Stimulated activated CD8-positive, alpha-beta memory T cell treated with anti-CD3 and anti-CD28 coated beads, Interleukin-7, amount 100 ng/mL, for 24 hours (primary cell): ENCODE data around the gene PER3.
"Not testable (repeated sequence)": the region's sequence is repeated elsewhere in the genome, so short reads cannot be mapped to it uniquely, and the experiment has no call there.

Experiments used
- DNase-seq: peaks from one replicate; pipeline ENCODE4 v3.0.0-alpha.2; 2020; ENCODE audit warnings: low read depth

PER3 gene

GRCh38 chr1:7780976-7781375, 3.1 kb upstream of the PER3 start:
- DNase-seq, result no peak

- no peak for DNase-seq
Measured at GRCh38 chr1:7781501-7781900, 2.6 kb upstream of the PER3 start.

- DNase-seq, result no peak
Measured at GRCh38 chr1:7781923-7782495, 2.1 kb upstream of the PER3 start.

DNA sequence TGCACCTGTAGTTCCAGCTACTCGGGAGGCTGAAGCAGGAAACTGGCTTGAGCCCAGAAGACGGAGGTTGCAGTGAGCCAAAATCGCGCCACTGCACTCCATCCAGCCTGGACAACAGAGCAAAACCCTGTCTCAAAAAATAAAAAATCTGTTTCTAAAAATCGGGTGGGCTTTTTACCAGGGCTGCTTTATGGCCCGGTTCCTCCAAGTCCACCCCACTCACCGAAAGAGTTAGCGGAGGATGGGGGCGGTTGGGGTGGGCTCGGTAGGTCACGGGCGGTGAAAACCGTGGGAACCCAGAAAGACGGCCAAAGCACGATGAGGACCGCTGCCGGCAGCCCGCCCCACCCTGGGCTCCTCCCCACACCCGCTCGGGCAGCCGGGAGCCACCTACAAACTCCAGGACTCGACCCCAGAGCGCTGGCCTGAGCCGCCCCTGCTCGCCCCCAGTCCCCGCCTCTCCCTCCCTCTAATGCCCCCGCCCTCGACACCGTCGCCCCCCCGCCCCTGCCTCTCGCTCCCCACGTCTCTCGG, 846 bp upstream of the PER3 start:
- DNase-seq, result no peak

DNA sequence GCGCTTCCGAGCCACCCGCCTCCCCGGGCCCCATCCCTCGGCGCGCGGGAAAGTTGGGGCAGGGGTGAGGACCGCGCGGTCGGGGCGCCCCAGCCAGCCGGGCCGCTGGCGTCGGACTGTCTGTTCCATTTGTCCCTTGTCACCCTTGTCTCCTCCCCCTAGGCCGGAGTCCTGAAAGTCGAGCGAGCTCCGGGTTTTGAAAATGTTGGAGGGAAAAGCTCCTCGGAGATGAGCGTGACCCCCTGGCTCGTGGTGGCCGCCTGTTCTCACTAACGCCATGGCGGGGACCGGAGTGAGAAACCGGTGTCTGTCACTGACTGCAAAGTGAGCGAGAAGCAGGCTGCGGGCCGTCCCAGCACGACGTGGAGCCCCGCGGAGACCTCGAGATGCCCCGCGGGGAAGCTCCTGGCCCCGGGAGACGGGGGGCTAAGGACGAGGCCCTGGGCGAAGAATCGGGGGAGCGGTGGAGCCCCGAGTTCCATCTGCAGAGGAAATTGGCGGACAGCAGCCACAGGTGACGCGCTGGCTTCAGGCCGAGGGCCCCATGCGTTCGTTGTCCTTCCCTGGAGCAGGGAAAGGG, 491 bp downstream of the PER3 start:
- no peak for DNase-seq

DNA sequence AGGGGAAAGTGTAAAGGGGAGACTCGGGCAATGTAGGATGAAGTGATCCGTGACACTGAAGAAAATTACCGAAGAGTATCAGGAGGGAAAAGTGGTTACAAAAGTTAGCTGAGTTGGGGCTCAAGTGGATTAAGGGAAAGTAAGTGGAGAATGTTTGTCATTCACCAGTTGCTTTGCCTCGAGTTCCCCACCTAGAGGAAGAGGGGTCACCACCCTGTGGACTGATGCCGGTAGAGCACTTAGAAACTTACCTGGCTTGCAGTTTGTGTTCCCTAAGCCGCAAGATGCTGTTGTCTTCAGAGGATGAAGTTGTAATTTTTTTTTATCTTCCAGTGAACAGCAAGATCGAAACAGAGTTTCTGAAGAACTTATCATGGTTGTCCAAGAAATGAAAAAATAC, 1.0 kb downstream of the PER3 start:
- DNase-seq, result no peak

GRCh38 chr1:7786795-7787194, 2.7 kb downstream of the PER3 start:
- DNase-seq, result no peak

GRCh38 chr1:7789828-7790227, 5.7 kb downstream of the PER3 start:
- no peak for DNase-seq

DNA sequence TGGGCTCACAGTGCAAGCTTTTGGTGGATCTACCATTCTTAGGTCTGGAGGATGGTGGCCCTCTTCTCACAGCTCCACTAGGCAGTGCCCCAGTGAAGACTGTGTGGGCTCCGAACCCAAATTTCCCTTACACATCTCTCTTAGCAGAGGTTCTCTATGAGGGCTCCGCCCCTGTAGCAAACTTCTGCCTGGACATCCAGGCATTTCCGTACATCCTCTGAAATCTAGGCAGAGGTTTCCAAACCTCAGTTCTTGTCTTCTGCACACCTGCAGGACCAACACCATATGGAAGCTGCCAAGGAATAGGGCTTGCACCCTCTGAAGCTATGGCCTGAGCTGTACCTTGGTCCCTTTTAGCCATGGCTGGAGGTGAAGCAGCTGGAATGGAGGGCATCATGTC, 6.9 kb downstream of the PER3 start:
- not testable (repeated sequence) for DNase-seq

DNA sequence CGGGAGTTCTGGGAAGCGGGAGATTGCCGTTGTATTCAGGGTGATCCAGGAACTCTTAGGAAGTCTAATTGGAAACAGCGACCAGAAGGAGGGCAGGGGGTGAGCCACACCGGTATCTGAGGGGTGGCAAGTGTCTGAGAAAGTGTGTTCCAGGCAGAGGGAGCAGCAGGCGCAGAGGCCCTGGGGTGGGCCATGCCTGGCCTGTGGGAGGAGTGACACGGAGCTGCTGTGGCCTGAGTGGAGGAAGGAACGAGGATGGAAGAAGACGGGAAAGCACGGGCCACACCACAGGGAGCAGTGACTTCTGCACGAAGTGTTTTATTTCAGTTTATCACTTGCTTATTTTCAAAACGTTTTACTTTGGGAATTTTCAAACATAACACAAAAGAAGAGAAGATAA, 11.3 kb downstream of the PER3 start:
- no peak for DNase-seq

DNA sequence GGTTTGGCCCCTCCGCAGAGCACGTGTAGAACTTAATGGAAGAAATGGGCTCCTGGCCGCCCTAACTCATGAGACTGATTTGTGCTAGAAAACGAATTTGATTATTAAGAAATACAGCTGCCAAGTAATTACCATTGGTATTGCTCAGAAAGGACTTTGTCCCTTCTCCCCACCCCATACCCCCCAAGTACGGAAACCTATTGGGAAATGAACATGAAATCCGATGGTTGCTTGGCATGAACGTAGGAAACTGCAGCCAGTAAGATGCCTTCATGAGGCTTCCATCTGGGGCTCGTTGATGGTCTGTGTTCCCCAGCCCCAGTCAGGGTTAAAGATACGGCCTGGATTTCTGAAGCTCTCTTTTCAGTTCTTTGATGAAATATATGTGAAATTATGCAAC, 21.4 kb downstream of the PER3 start:
- DNase-seq, result no peak

- DNase-seq, result no peak
Measured at GRCh38 chr1:7808253-7808844, 24.3 kb downstream of the PER3 start.

DNA sequence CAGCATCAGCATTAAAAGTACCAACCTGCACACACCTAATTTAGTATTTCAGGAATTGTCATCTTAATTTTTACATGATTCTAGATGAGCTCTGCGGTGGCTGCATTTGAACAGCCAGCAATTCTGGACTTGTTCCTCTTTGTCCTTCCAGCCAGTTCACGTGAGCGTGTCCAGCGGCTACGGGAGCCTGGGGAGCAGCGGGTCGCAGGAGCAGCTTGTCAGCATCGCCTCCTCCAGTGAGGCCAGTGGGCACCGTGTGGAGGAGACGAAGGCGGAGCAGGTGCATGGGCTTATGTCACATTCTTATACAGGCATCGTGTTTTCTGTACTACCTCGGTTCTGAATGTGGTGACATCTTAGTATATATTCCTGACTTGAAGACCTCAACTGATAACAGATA, 25.7 kb downstream of the PER3 start:
- DNase-seq, result no peak

DNA sequence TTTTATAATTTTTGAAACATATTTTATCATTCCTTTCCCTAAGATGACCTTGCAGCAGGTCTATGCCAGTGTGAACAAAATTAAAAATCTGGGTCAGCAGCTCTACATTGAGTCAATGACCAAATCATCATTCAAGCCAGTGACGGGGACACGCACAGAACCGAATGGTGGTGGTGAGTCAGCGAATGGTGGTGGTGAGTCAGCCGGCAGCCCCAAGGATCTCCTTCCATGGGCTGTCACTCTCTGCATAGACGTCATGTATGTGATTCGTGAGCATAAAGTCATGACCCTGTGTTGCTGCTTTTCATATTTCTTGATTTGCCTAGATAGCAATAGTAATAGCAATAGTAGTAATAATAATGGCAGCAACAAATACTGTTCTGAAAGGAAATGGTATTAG, 26.3 kb downstream of the PER3 start:
- DNase-seq, result no peak

DNA sequence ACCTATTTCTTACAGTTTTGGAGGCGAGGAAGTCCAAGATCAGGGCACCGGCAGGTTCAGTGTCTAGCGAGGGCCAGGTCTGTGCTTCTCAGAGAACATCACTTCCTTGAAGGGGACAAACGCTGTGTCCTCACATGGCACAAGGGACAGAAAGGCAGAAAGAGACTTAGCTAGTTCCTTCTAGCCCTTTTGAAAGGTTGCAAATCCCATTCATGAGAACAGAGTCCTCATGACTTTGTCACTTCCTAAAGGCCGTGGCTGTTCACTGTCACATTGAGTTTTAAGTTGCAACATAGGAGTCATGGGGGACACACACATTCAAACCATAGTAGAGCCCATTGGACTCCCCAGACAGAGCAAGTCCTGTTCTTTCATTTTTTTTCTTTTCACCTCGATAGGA, 27.4 kb downstream of the PER3 start:
- no peak for DNase-seq

- no peak for DNase-seq
Measured at GRCh38 chr1:7813677-7814373, 29.7 kb downstream of the PER3 start.

DNA sequence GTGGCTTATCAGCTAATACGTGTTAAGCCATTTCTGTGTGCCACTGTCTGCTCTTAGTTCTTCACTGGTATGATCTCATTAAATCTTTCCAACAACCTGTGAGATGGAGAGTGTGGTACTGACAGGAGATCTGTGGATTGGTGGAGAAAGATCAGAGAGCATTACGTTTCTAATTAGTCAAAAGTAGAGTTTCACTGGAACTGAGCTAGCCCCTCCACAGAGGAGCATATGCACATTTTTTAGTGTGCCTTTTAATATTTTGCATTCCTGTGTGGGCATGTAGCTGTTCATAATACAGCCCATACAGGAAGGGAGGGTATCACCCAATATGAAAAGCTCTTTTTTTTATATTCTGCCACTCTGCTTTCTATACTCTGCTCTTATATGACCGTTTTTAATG, 37.2 kb downstream of the PER3 start:
- DNase-seq, result no peak

DNA sequence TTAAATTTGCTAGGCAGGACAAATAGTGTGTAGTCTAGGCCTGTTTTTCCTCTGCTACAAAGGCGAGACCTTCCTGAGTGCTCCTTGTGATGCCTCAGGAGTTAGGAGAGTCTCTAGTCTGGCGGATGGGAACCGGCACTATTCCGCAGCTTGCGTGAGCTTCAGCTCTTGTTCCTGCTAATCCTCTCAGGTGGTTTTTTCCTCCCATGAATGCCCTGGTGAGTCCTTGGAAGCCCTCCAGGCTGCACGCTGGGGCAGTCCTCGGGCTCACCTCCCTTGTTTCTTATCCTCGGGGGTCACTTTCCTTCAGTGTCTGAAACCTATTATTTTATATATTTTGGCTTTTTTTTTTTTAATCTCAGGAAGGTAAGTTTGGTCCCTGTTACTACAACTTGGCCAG, 40.6 kb downstream of the PER3 start:
- no peak for DNase-seq

DNA sequence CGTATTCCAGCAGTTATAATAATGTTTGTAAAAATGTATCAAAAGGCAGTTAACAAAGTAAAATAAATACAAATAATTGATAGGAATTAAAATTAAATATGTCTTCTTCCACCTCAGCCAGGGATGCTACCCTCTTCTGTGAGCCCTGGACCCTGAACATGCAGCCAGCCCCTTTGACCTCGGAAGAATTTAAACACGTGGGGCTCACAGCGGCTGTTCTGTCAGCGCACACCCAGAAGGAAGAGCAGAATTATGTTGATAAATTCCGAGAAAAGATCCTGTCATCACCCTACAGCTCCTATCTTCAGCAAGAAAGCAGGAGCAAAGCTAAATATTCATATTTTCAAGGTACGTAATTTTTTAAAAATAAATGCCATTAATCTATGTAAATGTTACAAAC, 42.3 kb downstream of the PER3 start:
- no peak for DNase-seq

DNA sequence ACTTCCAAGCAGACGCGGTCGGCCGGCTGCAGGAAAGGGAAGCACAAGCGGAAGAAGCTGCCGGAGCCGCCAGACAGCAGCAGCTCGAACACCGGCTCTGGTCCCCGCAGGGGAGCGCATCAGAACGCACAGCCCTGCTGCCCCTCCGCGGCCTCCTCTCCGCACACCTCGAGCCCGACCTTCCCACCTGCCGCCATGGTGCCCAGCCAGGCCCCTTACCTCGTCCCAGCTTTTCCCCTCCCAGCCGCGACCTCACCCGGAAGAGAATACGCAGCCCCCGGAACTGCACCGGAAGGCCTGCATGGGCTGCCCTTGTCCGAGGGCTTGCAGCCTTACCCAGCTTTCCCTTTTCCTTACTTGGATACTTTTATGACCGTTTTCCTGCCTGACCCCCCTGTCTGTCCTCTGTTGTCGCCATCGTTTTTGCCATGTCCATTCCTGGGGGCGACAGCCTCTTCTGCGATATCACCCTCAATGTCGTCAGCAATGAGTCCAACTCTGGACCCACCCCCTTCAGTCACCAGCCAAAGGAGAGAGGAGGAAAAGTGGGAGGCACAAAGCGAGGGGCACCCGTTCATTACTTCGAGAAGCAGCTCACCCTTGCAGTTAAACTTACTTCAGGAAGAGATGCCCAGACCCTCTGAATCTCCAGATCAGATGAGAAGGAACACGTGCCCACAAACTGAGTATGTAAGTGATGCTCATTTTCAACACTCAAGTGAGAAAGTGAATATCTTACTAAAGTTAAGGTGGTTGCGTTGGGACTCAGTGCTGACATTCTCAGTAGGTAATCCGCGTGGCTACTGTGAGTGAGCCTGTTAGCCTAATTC, 43.2 kb downstream of the PER3 start:
- DNase-seq, result no peak

DNA sequence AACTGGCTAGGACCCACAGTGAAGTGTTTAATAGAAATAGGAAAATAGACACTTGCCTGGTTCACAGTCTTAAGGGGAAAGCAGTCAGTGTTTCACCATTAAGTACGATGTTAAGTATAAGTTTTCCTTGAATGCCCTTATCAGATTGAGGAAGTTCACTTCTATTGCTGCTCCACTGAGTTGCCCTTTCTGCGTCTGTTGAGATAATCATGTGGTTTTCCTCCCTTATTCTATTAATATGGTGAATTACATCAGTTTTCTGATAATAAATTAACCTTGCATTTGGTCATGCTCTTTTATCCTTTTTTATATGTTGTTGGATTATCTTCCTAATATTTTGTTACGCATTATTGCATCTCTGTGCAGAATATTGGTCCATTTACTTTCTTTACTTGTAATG, 47.4 kb downstream of the PER3 start:
- DNase-seq, result no peak

- no peak for DNase-seq
Measured at GRCh38 chr1:7833035-7833434, 48.9 kb downstream of the PER3 start.
